HCT116 (cell line): ENCODE data around the gene TNIK. TPM values are rescaled to one million over a fixed set of nuclear protein-coding genes. Genes with fewer than 3 reads are reported as not detected.

Source experiments
- CBX3 ChIP-seq: IDR thresholded peaks from 2 replicates; pipeline ENCODE4 v1.6.1; 2012; ENCODE audit warnings: low read depth
- CEBPB ChIP-seq: IDR thresholded peaks from 2 replicates; pipeline ENCODE4 v1.6.1; 2012; ENCODE audit warnings: low read depth
- EGR1 ChIP-seq: IDR thresholded peaks from 2 replicates; pipeline ENCODE4 v1.6.1; 2012; ENCODE audit warnings: low read depth
- ELF1 ChIP-seq: IDR thresholded peaks from 2 replicates; pipeline ENCODE4 v1.6.1; 2012; ENCODE audit warnings: low read depth, borderline replicate concordance
- EZH2 ChIP-seq: fragments of 200-600 bp; sonication (generic); IDR thresholded peaks from 2 replicates; pipeline ENCODE4 v1.6.1; 2017; ENCODE audit warnings: antibody characterized with exemption, mixed run types
- JUND ChIP-seq: IDR thresholded peaks from 2 replicates; pipeline ENCODE4 v1.6.1; 2012
- POLR2A ChIP-seq: IDR thresholded peaks from 2 replicates; pipeline ENCODE4 v1.7.0; 2011; ENCODE audit warnings: borderline replicate concordance; ENCODE audit not compliant: insufficient read depth, insufficient read length; ENCODE audit errors: extremely low read depth
- RAD21 ChIP-seq: IDR thresholded peaks from 2 replicates; pipeline ENCODE4 v1.6.1; 2012; ENCODE audit warnings: low read depth, mild to moderate bottlenecking
- SIN3A ChIP-seq: IDR thresholded peaks from 2 replicates; pipeline ENCODE4 v1.6.1; 2012; ENCODE audit warnings: low read depth
- SP1 ChIP-seq: IDR thresholded peaks from 2 replicates; pipeline ENCODE4 v1.6.1; 2012; ENCODE audit warnings: low read depth
- SRF ChIP-seq: IDR thresholded peaks from 2 replicates; pipeline ENCODE4 v1.6.1; 2012; ENCODE audit warnings: low read depth
- TCF7L2 ChIP-seq: IDR thresholded peaks from 2 replicates; pipeline ENCODE4 v1.7.0; 2011; ENCODE audit warnings: borderline replicate concordance, inconsistent platforms; ENCODE audit not compliant: insufficient read depth, insufficient read length; ENCODE audit errors: extremely low read depth
- ZBTB33 ChIP-seq: IDR thresholded peaks from 2 replicates; pipeline ENCODE4 v1.6.1; 2011; ENCODE audit warnings: mild to moderate bottlenecking, low read length, moderate library complexity; ENCODE audit not compliant: insufficient replicate concordance; ENCODE audit errors: extremely low read depth
- ZFX ChIP-seq: fragments of 450-650 bp; IDR thresholded peaks from 2 replicates; pipeline ENCODE4 v1.6.1; 2017
- ZNF274 ChIP-seq: fragments of 200-500 bp; sonication (Bioruptor generic); IDR thresholded peaks from 2 replicates; pipeline ENCODE4 v1.6.1; 2014; ENCODE audit warnings: mild to moderate bottlenecking, low read depth, low read length, inconsistent platforms
- total RNA-seq: library from RNA; stranded (reverse); gene quantifications from one replicate; pipeline ENCODE4 v1.2.1, GENCODE V29; 2021; ENCODE audit not compliant: unreplicated experiment
- TF ChIP-seq, protein P1 (sequence below): IDR thresholded peaks from 2 replicates; pipeline ENCODE4 v1.6.1; 2012; ENCODE audit warnings: low read depth
- TF ChIP-seq, protein P2 (sequence below): IDR thresholded peaks from 2 replicates; pipeline ENCODE4 v1.6.1; 2012

Gene TNIK
- total RNA-seq, 1 experiment from 2014 or later, result 24.1 TPM

DNA sequence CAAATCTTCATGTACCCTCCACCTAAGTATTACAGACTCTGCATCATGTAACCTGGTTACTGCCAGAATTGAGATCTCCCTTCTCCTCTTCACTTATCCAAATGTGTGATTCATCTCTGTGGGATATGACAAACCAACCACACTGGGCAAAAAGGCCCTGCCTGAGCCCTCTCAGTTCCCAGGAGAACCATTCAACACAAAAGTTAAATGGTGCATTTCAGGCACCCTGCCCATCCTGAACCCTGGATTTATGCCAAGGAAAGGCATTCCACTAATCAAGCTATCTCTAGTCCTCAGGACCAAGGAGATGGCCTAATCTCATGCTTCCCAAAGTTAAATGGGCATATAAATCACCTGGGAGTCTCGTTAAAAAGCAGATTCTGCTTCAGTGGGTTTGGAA is 108.5 kb downstream of the TNIK start (continued):
- TF ChIP-seq, protein P1, sequence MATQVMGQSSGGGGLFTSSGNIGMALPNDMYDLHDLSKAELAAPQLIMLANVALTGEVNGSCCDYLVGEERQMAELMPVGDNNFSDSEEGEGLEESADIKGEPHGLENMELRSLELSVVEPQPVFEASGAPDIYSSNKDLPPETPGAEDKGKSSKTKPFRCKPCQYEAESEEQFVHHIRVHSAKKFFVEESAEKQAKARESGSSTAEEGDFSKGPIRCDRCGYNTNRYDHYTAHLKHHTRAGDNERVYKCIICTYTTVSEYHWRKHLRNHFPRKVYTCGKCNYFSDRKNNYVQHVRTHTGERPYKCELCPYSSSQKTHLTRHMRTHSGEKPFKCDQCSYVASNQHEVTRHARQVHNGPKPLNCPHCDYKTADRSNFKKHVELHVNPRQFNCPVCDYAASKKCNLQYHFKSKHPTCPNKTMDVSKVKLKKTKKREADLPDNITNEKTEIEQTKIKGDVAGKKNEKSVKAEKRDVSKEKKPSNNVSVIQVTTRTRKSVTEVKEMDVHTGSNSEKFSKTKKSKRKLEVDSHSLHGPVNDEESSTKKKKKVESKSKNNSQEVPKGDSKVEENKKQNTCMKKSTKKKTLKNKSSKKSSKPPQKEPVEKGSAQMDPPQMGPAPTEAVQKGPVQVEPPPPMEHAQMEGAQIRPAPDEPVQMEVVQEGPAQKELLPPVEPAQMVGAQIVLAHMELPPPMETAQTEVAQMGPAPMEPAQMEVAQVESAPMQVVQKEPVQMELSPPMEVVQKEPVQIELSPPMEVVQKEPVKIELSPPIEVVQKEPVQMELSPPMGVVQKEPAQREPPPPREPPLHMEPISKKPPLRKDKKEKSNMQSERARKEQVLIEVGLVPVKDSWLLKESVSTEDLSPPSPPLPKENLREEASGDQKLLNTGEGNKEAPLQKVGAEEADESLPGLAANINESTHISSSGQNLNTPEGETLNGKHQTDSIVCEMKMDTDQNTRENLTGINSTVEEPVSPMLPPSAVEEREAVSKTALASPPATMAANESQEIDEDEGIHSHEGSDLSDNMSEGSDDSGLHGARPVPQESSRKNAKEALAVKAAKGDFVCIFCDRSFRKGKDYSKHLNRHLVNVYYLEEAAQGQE, result no peak
- peak; percentile 43 for TF ChIP-seq CEBPB
- peak; percentile 47 for TF ChIP-seq TCF7L2
- peak; percentile 78 for TF ChIP-seq JUND
- TF ChIP-seq ELF1, result no peak
- TF ChIP-seq SRF, result no peak
- TF ChIP-seq ZNF274, result no peak
- 0 out of 2 replicates have a peak, but pooled peaks have one; percentile 14 for TF ChIP-seq SIN3A
- TF ChIP-seq ZBTB33, result no peak
- peak; percentile 72 for TF ChIP-seq SP1
- peak; percentile 75; the same call in 1 of the 2 replicates for TF ChIP-seq CBX3
- no peak for TF ChIP-seq EZH2
- no peak for TF ChIP-seq EGR1
- no peak for TF ChIP-seq POLR2A
- TF ChIP-seq RAD21, result no peak
- no peak for TF ChIP-seq ZFX
- TF ChIP-seq, protein P2, sequence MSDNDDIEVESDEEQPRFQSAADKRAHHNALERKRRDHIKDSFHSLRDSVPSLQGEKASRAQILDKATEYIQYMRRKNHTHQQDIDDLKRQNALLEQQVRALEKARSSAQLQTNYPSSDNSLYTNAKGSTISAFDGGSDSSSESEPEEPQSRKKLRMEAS, result peak; percentile 20; the same call in 1 of the 2 replicates
